Colonic mucosa (tissue), 4 donors: ENCODE data around the gene UPP2. TPM values are rescaled to one million over a fixed set of nuclear protein-coding genes. Genes with fewer than 3 reads are reported as not detected.

ENCODE experiments used
- DNase-seq: peaks from one replicate; pipeline ENCODE4 v3.0.0-alpha.2; 2020
- H3K27ac ChIP-seq: fragments of 200-600 bp; one replicate; pipeline ENCODE4 v1.8.0; 2021
- H3K27me3 ChIP-seq: fragments of 200-600 bp; one replicate; pipeline ENCODE4 v1.8.0; 2021
- H3K36me3 ChIP-seq: fragments of 200-600 bp; one replicate; pipeline ENCODE4 v1.8.0; 2021
- H3K4me1 ChIP-seq: fragments of 200-600 bp; one replicate; pipeline ENCODE4 v1.8.0; 2021; ENCODE audit warnings: mild to moderate bottlenecking
- H3K4me3 ChIP-seq: fragments of 200-600 bp; one replicate; pipeline ENCODE4 v1.8.0; 2021
- H3K9ac ChIP-seq, 2 donors: one replicate each; pipeline ENCODE4 v1.7.0; 2013; ENCODE audit warnings: control low read depth in 2 of 2, low read depth in 2 of 2, low read length in 2 of 2
- H3K9me3 ChIP-seq: fragments of 200-600 bp; one replicate; pipeline ENCODE4 v1.8.0; 2021
- CTCF ChIP-seq: fragments of 200-600 bp; IDR thresholded peaks from one replicate; pipeline ENCODE4 v1.8.0; 2022; ENCODE audit warnings: antibody characterized with exemption, mild to moderate bottlenecking
- intact Hi-C: fragments of 100-400 bp; cut with DNase I; formaldehyde crosslinking; loops from one replicate; pipeline ENCODE4 v1.14.1; 2022
- total RNA-seq, 2 donors: library from RNA; stranded (reverse); fragmentation: NEBNext Ultra II Directional in 1 of 2; extraction: Animal tissue kit (Norgen Biotek cat#: 25700) in 1 of 2; gene quantifications; one replicate each; pipeline ENCODE4 v1.2.1, GENCODE V29; 2021
- donor health status: healthy.
- donor health status: DM: no; HTN: no; CAD: no.
- donor health status: DM: no; HTN: no; CAD: no.

The UPP2 gene
- total RNA-seq, 2 donors from 2014 or later = not detected

- H3K27ac ChIP-seq = no peak overlapping the region
- DNase-seq = peak; percentile 72
- no peaks in the 10 kb centered on the region for H3K27me3 ChIP-seq
- H3K4me3 ChIP-seq = no peak overlapping the region
- intact Hi-C loops = no loop called here
- peaks cover 8% of the 10 kb centered on the region for H3K4me1 ChIP-seq
- H3K9ac ChIP-seq = no peak overlapping the region
- no peaks in the 10 kb centered on the region for H3K36me3 ChIP-seq
- no peaks in the 10 kb centered on the region for H3K9me3 ChIP-seq
- no peak for TF ChIP-seq CTCF
Observed at GRCh38 chr2:158124896-158125295, 23.2 kb downstream of the UPP2 start.

DNA sequence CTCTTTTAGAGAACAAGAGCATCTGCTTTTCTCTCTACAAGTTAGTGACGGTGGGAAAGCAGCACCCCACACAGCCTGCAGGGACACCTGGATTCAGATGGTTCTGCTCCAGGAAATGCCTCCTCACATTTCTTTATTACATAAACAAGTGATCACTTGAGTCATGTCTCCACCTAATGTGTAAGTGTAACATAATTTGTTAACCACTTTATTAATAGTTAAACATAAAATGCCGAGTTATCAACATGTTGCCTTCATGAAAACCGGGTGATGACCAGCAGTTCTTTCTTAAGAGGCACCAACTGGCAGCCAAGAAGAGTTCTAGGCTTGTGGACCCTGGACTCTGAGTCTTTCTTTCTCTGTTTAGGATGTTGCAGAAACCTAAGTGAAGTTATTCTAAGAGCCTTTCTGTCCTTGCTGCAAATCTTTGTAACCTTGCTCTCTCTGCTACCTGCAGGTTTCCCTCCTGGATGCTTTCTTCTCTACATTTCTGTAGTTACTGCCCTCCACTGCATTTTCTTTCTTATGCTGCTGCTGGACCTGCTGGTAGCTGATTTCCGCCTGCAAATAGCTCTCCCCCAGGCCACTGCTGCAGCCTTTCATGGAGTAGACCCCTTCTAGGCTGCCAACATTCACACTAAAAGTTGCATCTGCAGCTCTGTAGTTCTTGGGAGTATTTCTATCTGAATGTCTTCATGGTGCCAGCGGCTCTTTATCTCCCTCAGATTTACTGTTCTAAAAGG lies 24.3 kb downstream of the UPP2 start:
- Histone ChIP-seq H3K36me3 (no peaks in the 10 kb centered on the region), H3K4me3 (no peak overlapping the region), H3K9ac (no peak overlapping the region), H3K4me1 (peaks cover 8% of the 10 kb centered on the region), H3K27ac (no peak overlapping the region), H3K27me3 (no peaks in the 10 kb centered on the region), H3K9me3 (no peaks in the 10 kb centered on the region)
- no peak for TF ChIP-seq CTCF
- intact Hi-C loops = no loop called here
- DNase-seq = no peak

DNA sequence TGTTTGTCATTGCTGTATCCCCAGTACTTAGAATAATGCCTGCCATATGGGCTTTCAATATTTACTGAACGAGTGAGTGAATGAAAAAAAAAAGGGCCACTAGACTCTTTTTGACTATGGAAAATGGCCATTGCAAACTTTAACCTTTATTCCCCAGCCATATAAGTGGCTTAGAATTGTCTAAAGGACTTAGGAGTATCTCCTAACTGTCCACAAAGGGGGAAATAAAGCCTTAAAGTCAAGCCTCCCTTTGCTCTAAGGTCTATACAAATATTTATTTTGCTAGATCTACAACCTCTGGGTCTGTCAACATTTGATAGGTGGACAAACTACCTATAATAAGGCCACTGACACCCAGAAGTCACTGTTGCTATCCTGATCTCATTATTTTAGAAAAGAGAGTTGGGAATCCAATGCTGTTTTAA lies 25.7 kb downstream of the UPP2 start:
- TF ChIP-seq CTCF = no peak
- no peak overlapping the region for H3K9ac ChIP-seq
- intact Hi-C loops = no loop called here
- H3K36me3 ChIP-seq = no peaks in the 10 kb centered on the region
- no peak overlapping the region for H3K4me3 ChIP-seq
- peak overlapping the region; percentile 38 for H3K27ac ChIP-seq
- H3K9me3 ChIP-seq = no peaks in the 10 kb centered on the region
- H3K27me3 ChIP-seq = no peaks in the 10 kb centered on the region
- H3K4me1 ChIP-seq = peaks cover 8% of the 10 kb centered on the region
- DNase-seq = no peak

DNA sequence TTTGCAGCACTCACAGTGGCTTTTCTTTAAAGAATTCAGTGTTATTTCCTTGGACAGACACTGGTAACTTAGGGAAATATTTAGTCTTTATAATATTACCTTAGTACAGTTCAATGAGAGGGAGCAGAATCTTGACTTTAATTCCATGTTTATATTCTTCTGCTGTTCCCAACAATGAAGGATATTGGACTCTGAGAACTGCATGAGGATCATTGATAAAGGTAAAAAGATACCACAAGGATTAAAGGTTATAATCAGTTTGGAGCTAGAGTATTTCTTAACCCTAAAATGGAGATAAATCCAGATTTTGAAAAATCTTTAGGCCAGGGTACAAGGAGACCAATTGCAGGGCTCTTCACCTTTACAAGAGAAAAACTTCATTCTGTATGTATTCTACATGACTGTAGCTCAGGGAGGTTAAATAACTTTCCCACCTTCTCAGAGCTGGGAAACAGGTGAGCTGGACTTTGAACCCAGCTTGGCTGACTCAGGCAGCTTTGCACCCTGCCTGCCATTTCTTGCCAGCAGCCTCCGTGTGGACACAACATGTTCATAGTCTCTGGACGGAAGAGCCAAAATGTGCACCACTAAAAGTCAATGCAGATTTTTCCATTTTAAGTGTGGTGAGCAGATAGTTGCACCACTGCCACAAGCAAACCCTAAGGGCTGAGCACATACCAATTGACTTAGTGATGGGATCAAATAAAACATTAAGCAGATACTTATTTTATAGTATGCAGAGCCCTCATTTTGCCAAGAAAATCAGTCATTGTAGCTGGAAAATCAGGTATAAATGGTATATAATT lies 26.7 kb downstream of the UPP2 start:
- no peak overlapping the region for H3K9ac ChIP-seq
- H3K9me3 ChIP-seq = no peaks in the 10 kb centered on the region
- no peak overlapping the region for H3K4me3 ChIP-seq
- peak overlapping the region; percentile 38 for H3K27ac ChIP-seq
- intact Hi-C loops = no loop called here
- DNase-seq = peak; percentile 86
- no peaks in the 10 kb centered on the region for H3K27me3 ChIP-seq
- no peaks in the 10 kb centered on the region for H3K36me3 ChIP-seq
- peaks cover 8% of the 10 kb centered on the region for H3K4me1 ChIP-seq
- no peak for TF ChIP-seq CTCF

DNA sequence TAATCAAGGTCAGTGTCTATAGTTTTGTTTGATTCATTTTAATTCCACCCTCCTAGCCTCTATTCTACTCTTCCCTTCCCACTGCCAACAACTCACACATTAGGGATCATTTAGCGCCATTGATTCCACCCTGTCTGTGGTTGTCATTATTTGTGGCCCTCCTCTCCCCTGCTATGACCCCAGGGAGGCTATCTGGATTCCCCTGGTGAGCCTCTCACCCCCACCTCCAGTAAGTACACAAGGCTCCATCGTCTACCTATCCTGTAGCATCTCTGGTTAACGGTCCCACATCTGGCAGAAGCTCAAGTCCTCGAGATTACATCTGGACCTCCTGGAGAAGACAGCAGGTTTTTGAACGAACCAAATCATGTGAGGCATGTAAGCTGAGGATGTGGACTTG lies 27.4 kb downstream of the UPP2 start:
- Histone ChIP-seq H3K4me1 (peaks cover 8% of the 10 kb centered on the region), H3K36me3 (no peaks in the 10 kb centered on the region), H3K9ac (no peak overlapping the region), H3K27me3 (no peaks in the 10 kb centered on the region), H3K27ac (peak overlapping the region; percentile 38), H3K4me3 (no peak overlapping the region), H3K9me3 (no peaks in the 10 kb centered on the region)
- no peak for TF ChIP-seq CTCF
- no peak for DNase-seq
- intact Hi-C loops = no loop called here
